Spleen (tissue), 7 donors: ENCODE measurements around the gene WDR4.

Experiments used
- CTCF ChIP-seq, 11 experiments: fragments of 200-600 bp in 7 of 11; fragments of 450-650 bp in 4 of 11; sonication (generic) in 4 of 11; IDR thresholded peaks in 8 of 11; conservative IDR thresholded peaks in 3 of 11; 1 replicate in 7 of 11; 2 replicates in 4 of 11; pipeline versions ENCODE4 v1.4.0 to v1.8.0; 2016 to 2021; ENCODE audit warnings: antibody characterized with exemption in 11 of 11, inconsistent platforms in 4 of 11, mild to moderate bottlenecking in 1 of 11
- POLR2AphosphoS5 ChIP-seq, 3 donors: sonication (generic); formaldehyde crosslinking; IDR thresholded peaks; one replicate each; pipeline ENCODE4 v1.5.1; 2017; ENCODE audit warnings: antibody characterized with exemption in 3 of 3
- donor health status: DM: no; HTN: no; CAD: no; lungs with moderate emphysema.
- donor health status: DM: no; HTN: no; CAD: no.
- donor health status: DM: no; HTN: no; CAD: no.

GRCh38 chr21:42854246-42855010, 24.9 kb downstream of the WDR4 start:
- TF ChIP-seq CTCF (IDR thresholded peaks at IDR 0.05 in 8 of 11, conservative IDR thresholded peaks at IDR 0.05 in 3 of 11) (no peak), POLR2AphosphoS5 (IDR thresholded peaks at IDR 0.05) (no peak)
